GM19238 (cell line): ENCODE results near the gene PLCB1.
"Not testable (repeated sequence)": the region's sequence is repeated elsewhere in the genome, so short reads cannot be mapped to it uniquely, and the experiment has no call there.

Experiments
- DNase-seq: peaks from one replicate; pipeline ENCODE4 v3.0.0; 2011; ENCODE audit warnings: low spot score; ENCODE audit not compliant: insufficient read length

The PLCB1 gene

DNA sequence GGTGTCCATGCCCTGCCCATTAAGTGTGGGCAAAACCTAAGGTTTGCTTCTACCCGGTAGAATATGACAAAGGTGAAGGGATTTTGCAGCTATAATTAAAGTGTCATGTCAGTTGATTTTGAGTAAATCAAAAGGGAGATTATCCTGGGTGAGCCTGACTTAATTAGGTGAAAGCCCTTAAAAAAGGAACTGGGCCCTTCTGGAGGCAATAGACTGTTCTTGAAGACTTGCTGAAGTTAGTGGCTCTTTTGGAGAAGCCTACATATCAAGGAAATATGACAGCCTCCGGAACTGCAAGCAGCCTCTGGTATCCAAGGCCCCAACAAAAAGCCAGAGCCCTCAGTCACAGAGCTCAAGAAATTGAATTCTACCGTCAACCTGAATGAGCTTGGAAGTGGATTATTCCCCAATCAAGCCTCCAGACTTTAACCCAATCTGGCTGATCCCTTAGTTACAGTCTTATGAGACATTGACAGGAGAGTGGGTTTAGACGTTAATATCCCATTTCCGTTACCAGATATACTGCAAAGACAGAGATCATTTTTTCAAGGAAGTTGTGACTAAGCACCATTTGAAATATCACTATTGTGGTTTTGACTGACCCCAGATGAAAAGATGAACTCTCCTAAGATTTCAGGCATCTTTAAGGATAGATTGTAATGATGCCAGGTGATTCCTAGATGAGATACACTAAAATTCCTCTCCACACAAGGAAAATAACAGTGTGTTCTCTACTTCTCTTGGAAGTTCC, 303.4 kb downstream of the PLCB1 start:
- no peak for DNase-seq

- DNase-seq: not testable (repeated sequence)
These were observed 304.9 kb downstream of the PLCB1 start for GRCh38 chr20:8436938-8437337.

GRCh38 chr20:8438748-8439147, 306.7 kb downstream of the PLCB1 start:
- DNase-seq: no peak

DNA sequence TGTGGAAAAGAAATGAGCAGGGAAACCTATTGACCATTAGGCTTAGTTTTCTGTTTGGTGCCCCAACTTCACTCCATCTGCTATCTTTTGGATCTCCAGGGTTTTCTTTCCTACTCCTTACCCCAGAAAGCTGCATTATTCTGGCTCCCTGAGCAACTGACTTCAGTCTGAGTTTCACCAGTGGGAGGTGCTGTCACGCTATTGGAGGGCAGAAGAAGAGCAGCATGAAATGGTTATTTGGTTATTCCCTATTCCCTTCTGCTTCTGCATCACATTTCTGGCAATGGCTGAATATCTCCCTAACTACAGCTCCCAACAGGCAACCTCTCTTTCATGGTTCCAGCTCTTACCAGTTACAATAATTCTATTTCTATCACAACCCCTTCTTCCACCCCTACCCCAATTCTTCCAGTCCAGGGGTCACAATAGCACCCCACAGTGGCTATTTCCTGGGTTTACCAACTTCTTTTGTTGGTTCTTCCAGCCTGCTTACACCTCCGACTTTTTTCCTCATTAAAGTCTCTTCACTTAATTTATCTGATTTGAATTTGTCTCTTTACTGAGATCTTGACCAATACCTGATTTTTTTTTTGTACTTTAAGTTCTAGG, 311.5 kb downstream of the PLCB1 start:
- no peak for DNase-seq

DNA sequence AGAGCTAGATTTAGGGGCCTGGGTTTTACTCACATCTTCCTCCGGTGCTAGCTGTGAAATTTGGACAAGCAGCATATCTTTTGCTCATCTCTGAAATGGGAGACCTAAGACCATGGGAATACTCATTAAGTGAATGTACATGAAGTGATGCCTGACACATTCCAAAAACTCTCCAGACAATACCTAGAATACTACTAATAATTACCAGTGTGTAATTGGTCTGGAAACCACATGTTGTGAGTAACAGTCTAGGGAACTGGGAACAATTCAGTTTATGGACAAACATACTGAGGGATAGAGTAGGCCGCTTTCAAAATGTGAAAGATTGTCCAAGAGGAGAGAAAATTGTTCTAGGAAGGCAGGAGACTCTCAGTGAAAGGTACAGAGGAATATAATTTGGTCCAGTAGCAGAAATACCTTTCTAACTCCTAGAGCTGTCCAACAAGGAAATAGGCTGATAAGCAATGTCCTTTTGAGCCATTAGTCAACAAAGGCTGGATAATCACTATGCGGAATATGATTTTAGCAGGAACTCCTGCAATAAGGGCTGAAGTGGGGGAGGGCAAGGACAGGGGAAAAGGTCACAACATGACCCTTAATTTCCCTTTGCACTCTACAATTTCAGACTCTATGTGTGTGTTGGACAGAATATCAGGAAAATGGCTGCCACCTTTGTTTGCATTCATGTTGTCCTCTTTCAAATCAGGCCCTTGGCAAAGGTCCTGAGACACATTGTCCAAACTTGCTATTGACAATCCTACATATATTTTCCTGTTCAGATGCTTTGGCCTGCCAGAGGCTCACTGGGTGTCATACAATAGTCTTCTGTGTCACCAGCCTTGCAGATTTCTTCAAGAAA, 315.4 kb downstream of the PLCB1 start:
- no peak for DNase-seq

- DNase-seq: no peak
These were observed 317.1 kb downstream of the PLCB1 start for GRCh38 chr20:8449123-8449522.

GRCh38 chr20:8454137-8454712, 322.2 kb downstream of the PLCB1 start:
- peak; percentile 7 for DNase-seq

GRCh38 chr20:8456765-8457164, 324.7 kb downstream of the PLCB1 start:
- DNase-seq: no peak

- DNase-seq: no peak
These were observed 325.9 kb downstream of the PLCB1 start for GRCh38 chr20:8457978-8458377.

DNA sequence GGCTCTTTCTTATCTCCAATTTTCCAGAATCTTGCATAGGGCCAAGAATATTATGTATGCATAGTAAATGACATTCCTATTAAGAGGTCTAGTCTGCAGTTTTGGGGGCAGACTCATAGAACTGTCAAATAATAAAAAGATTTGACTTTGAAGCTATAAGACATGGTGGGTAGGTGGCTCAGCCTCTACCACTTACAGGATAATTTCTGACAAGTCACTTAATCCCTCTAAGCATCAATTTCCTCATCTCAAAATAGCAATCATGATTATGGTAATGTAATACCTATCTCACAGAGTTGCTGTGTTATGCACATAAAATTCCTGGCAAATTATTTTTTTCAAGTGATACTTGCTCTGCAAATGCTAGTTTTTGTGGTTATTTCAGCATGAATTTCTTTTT, 329.1 kb downstream of the PLCB1 start:
- DNase-seq: no peak

- no peak for DNase-seq
These were observed 332.3 kb downstream of the PLCB1 start for GRCh38 chr20:8464368-8464767.

DNA sequence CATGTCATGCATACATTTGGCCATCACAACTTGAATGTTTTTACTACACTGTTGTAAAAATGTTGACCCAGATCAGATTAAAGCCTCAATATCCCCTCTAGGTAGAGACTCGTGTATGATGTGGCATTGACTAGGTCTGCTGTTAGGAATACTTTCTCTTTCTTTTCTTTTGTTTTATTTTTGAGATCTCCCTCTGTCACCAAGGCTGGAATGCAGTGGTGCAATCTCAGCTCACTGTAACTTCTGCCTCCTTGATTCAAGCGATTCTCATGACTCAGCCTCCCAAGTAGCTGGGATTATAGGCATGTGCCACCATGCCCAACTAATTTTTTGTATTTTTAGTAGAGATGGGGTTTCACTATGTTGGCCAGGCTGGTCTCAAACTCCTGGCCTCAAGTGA, 334.7 kb downstream of the PLCB1 start:
- DNase-seq: not testable (repeated sequence)

GRCh38 chr20:8470156-8470555, 338.1 kb downstream of the PLCB1 start:
- no peak for DNase-seq

GRCh38 chr20:8471465-8471864, 339.4 kb downstream of the PLCB1 start:
- no peak for DNase-seq

DNA sequence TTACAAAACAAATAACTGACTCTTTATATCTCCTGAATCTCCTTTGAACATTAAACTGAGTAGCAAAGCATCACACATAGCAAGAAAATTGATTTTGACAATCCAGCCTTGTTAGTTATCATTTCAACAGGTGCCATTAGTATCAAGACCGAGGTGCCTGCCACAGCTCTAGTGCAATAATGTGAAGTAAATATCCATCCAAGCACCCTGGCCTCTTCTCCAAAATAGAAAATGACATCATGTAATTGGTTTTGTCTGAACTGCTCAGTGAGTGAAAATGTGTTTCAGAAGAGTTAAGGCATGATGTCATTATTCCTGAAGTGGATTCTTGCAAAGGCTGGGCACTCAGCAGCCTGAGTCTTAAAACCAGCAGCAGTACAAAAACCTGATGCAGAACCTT, 341.4 kb downstream of the PLCB1 start:
- DNase-seq: no peak

- DNase-seq: no peak
These were observed 342.1 kb downstream of the PLCB1 start for GRCh38 chr20:8474027-8474668.

GRCh38 chr20:8476021-8476420, 344.0 kb downstream of the PLCB1 start:
- DNase-seq: no peak

- DNase-seq: no peak
These were observed 348.5 kb downstream of the PLCB1 start for GRCh38 chr20:8480597-8480996.

DNA sequence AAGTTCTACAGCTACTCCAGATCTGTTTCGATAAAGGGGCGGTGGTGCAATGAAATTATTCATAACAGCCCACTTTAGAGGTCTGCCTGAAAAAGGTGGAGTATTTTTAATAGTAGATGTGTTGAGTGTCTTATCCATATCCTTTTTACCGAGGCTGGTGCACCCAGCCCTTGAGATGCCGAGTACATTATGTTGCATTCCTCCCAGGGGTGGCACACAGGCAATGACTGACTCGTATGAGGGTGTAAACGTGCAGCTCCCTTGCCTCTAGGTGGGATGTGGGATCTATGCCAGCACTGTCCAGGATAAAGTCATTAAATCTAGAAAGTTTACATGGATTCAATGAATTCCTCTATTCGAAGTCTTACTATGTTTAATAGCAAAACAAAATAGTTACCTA, 355.6 kb downstream of the PLCB1 start:
- DNase-seq: no peak

DNA sequence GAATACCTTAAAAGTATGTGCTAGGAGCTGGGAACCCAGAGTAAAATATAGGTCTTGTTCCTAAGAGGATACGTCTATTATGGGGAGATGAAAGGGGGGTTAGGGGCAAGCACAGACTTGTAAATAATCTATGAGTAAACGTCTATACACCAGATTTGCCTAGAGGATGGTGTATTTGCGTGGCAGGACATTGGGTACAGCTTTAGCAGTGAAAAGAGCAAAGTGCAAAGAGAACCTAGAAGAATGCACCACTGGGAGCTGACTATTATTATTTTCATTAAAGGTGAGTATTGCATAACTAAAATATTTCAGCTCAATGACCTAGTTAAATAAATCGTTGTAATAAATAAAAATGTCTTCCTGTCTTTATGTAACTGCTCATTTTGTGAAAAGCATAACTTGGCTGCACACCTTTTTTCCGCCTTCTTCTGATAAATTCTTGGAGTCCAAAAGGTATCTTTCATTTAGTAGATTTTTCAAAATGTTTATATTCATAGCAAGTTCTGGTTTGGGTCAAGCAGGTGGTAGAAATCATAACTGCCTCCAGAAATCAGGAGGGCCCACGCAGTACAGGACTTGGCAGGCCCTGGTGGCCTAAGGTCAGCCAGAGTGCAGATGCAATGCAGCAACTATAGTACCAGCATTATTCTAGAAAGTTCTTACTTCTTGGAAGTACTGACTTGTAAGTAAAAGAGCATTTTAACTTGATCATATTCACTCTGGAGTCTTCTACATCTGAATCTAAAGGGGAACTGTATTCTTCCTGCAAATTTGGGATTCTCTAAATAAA, 357.2 kb downstream of the PLCB1 start:
- DNase-seq: no peak
